Stromal cell of bone marrow (primary cell): ENCODE data around the gene AK4.
A peak's percentile ranks its signal among the peaks of the same experiment; 100 is the strongest.
"Not testable (repeated sequence)": the region's sequence is repeated elsewhere in the genome, so short reads cannot be mapped to it uniquely, and the experiment has no call there.

Experiments used
- DNase-seq: peaks from one replicate; pipeline ENCODE4 v3.0.0-alpha.2; 2012; ENCODE audit warnings: low read depth

The AK4 gene

DNA sequence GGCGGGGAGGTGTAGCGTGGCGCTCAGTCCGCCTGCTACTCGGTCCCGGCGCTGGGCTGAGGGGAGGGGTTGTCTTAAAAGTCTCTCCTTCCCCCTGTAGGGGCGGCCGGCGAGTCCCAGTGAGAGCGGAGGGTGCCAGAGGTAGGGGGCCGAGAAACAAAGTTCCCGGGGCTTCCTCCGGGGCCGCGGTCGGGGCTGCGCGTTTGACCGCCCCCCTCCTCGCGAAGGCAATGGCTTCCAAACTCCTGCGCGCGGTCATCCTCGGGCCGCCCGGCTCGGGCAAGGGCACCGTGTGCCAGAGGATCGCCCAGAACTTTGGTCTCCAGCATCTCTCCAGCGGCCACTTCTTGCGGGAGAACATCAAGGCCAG lies at the start of gene AK4:
Gene AK4, plus strand, starts transcription at position 26 of the 370 bp plus-strand sequence. Its CDS starts 205 bp downstream, at position 231.
- DNase-seq, result not testable (repeated sequence)

- no peak for DNase-seq
Measured at GRCh38 chr1:65103807-65104206, 44.2 kb upstream of the AK4 start.

GRCh38 chr1:65104854-65105534 lies 43.0 kb upstream of the AK4 start:
- DNase-seq, result no peak

GRCh38 chr1:65105596-65105995 lies 42.4 kb upstream of the AK4 start:
- no peak for DNase-seq

- no peak for DNase-seq
Measured at GRCh38 chr1:65108025-65108642, 39.9 kb upstream of the AK4 start.

- no peak for DNase-seq
Measured at GRCh38 chr1:65109487-65109886, 38.5 kb upstream of the AK4 start.

DNA sequence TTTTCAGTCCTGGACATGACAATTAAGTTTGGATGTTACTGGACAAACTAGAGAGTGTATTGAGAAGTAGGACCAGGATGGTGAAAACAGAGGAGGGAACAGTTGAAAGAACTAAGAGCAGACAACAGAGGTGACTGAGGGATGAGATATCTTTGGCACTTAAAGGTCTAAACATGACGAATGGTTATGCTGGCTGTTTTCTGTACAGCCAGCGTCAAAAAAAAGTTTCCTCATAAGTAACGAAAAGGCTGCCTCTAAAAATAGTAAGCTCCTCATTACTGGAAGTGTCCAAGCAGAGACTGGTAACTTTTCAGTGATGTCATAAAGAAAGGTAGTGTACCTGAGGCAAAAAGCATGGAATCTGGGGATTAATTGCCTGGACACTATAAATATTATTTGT lies 35.2 kb upstream of the AK4 start:
- no peak for DNase-seq

- DNase-seq, result no peak
Measured at GRCh38 chr1:65113298-65113697, 34.7 kb upstream of the AK4 start.

- DNase-seq, result no peak
Measured at GRCh38 chr1:65114322-65114721, 33.7 kb upstream of the AK4 start.

DNA sequence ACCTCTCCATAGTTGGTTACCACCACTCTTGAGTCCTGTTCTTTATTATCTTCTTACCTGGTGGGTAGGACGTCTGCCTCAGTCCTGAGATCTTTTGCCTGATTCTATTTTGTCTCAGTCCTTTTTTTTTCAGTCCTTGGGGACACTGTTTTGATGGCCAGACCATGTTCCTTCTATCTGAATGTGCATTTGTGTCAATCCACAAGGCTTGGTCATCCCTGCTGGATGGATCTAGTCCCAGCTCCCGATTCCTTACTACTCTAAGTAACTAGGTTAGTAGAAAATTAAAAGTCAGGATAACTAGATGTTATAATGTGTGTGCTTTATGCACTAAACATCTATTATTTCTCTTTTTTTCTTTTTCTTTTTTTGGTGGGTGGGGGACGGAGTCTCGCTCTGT lies 28.1 kb upstream of the AK4 start:
- DNase-seq, result peak; percentile 25

GRCh38 chr1:65129104-65129503 lies 18.9 kb upstream of the AK4 start:
- not testable (repeated sequence) for DNase-seq

DNA sequence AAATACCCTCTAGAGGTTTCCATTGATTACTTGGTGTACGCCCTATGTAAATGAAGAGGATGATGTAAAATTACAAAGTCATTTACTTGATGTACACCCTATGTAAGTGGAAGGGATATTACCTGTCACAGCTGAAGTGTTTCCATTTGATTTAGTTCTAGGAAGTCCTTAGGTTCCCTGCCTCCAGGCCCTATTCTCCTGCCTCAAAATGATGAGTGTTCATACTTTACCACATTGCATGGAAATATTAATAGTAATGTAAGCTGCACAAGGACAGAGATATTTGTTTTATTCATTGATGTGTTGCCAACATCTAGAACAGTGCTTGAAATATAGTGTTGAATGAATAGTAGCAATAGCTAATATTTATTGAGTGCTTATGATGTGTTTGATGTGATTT lies 9.5 kb upstream of the AK4 start:
- DNase-seq, result no peak

- DNase-seq, result not testable (repeated sequence)
Measured at GRCh38 chr1:65139793-65140192, 8.2 kb upstream of the AK4 start.

- no peak for DNase-seq
Measured at GRCh38 chr1:65141394-65141793, 6.6 kb upstream of the AK4 start.

DNA sequence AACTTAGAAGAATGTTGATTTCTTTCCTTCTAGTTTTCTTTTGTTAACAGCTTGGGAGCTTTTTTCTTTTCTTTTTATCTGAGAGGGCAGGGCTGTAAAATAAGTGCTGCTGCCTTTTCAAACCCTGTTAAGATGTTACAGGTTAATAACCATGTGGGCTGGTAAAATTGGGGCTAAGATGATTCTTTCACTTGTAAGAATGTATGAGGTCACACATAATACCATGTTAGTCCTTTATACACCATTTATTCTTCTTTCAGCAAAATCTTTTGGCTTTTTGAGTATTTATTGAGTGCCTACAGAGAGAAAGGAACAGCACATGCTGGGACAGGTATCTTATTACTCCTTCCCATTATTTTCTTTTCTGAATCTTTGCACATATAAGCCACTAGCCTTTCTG lies 6.1 kb upstream of the AK4 start:
- no peak for DNase-seq

DNA sequence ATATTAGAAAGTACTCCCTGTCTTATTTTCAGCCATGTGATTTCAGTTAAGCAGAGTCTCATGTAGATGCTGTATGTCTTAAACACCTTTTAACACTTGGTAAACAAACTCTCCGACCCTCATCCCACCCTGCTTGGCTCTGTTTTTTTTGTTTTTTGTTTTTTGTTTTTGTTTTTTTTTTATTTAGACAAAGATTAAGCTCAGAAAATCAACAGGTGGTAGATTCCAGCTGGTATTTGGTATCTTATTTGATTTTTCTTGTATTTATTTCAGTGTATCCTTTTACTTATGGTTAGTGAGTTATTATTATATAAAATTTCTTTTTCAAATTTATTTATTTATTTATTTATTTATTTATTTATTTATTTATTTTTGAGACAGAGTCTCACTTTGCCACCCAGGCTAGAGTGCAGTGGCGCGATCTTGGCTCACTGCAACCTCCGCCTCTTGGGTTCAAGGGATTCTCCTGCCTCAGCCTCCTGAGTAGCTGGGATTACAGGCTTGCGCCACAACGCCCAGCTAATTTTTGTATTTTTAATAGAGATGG lies 4.8 kb upstream of the AK4 start:
- DNase-seq, result not testable (repeated sequence)

- no peak for DNase-seq
Measured at GRCh38 chr1:65146908-65147423, 1.0 kb upstream of the AK4 start.

- no peak for DNase-seq
Measured at GRCh38 chr1:65147424-65148177, 402 bp upstream of the AK4 start.

- DNase-seq, result no peak
Measured at GRCh38 chr1:65148548-65149350, 746 bp downstream of the AK4 start.

DNA sequence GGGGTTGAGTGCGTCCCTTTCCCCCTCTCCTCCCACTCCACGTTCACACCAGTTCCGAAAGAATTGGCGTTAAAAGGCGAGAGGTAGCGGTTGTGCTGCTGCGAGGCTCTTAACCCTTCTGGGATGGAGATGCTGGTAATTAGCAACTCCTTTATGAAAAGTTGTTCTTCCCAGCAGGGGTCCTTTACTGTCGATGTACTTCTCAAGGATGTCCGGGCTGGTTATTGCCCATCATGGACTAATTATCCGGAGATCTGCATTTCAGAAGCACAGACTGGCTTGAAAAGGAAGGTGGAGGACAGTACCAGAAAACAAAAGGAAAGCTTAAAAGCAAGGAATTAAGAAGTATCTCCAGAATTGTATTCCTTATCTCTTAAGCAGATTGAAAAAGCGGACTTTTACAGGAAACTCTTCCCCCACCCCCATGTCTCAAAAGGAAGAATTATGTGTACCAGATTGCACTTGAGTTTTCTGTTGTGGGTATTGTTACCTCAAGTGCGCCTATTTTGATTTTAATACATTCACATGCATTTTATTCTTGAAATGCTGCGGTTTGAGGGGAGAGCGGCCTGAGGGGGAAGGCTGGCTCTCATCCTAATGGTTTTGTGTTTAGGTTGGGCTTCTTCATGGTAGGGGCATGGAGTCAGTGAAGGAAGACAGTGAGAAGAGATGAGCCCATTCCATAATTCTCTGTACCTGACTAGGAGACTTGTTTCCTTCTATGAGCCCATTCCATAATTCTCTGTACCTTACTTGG lies 1.5 kb downstream of the AK4 start:
- no peak for DNase-seq

- no peak for DNase-seq
Measured at GRCh38 chr1:65150108-65150463, 2.1 kb downstream of the AK4 start.
